Hepatocyte (in vitro differentiated cells): ENCODE results near the gene CDK3.

ENCODE experiments used
- EZH2 ChIP-seq: fragments of 200-600 bp; sonication (generic); IDR thresholded peaks from 2 replicates; pipeline ENCODE4 v1.6.1; 2016; ENCODE audit warnings: antibody characterized with exemption, mild to moderate bottlenecking, borderline replicate concordance
- EZH2phosphoT487 ChIP-seq: fragments of 200-600 bp; sonication (generic); IDR thresholded peaks from one replicate; pipeline ENCODE4 v1.6.1; 2018; ENCODE audit warnings: antibody characterized with exemption, mild to moderate bottlenecking, low read depth, moderate library complexity; ENCODE audit not compliant: unreplicated experiment, severe bottlenecking
- TF ChIP-seq, protein P1 (sequence below): fragments of 200-600 bp; sonication (generic); IDR thresholded peaks from 2 replicates; pipeline ENCODE4 v1.5.1; 2016; ENCODE audit warnings: antibody characterized with exemption, mild to moderate bottlenecking; ENCODE audit not compliant: poor library complexity

DNA sequence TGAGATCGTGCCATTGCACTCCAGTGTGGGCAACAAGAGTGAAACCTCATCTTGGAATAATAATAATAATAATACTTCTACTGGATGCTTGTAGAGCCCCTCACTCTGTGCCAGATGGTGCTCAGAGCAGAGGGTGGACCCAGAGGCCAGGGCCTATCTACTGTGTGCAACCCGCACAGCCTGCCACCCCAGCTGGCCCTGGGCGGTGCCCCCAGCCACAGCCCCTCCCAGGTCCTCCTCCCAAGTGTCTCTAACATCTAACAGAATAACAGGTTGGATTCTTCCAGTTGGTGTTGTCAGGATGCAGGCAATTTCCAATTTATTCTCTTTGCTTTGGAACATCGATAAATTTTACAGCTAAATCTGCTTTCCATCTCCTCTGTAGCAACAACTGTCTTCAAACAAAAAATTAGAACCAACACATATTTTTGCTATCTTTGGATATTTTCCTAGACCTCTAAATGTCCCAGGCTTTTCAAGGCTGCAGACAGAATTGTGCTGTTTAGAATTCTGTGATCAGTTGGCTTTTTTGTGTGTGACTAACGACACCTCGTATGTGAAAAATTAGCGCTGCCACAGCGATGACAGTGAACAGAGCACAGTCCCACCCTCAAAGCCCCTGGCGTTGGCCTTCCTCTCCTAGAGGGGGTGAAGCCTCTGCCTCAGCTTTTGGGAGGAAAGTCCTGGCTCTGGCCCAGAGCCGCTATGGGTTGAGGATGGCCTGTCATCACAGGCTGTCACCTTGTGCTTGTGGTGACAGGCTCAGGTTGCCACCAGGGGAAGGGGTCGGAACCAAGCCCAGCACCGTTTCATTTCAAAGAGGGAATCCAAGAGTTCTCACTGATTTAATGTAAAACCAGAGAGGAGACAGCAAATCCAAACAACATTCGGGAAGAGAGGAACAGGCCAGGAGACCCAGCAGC, 34.0 kb downstream of the CDK3 start:
- TF ChIP-seq EZH2 (no peak), EZH2phosphoT487 (no peak)
- TF ChIP-seq, protein P1, sequence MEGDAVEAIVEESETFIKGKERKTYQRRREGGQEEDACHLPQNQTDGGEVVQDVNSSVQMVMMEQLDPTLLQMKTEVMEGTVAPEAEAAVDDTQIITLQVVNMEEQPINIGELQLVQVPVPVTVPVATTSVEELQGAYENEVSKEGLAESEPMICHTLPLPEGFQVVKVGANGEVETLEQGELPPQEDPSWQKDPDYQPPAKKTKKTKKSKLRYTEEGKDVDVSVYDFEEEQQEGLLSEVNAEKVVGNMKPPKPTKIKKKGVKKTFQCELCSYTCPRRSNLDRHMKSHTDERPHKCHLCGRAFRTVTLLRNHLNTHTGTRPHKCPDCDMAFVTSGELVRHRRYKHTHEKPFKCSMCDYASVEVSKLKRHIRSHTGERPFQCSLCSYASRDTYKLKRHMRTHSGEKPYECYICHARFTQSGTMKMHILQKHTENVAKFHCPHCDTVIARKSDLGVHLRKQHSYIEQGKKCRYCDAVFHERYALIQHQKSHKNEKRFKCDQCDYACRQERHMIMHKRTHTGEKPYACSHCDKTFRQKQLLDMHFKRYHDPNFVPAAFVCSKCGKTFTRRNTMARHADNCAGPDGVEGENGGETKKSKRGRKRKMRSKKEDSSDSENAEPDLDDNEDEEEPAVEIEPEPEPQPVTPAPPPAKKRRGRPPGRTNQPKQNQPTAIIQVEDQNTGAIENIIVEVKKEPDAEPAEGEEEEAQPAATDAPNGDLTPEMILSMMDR = no peak
